ENCODE measurements around the gene LRP6.

GRCh38 chr12:12207746-12208145 lies 59.1 kb downstream of the LRP6 start:
- TF ChIP-seq CTCF (conservative IDR thresholded peaks at IDR 0.05) (no peak), EZH2 (IDR thresholded peaks at IDR 0.05; ENCODE audit: low read depth) (no peak)

All from PC-9 (cell line).